Stimulated activated memory B cell treated with anti-CD40 and anti-IgM and Interleukin-4, amounts not matched to agents 10 μg/mL and 1 μg/mL and 100 μg/mL, for 72 hours (primary cell): ENCODE results near the gene EGFR.

Experiments used
- ATAC-seq: fragments of 150-1000 bp; cut with Tn5 transposase; 2 replicates; pipeline ENCODE4 v1.10.0; 2021
- H3K27ac Mint-ChIP-seq: one replicate; pipeline ENCODE4 v1.8.0; 2022; ENCODE audit warnings: mild to moderate bottlenecking, mixed read lengths
- H3K27me3 Mint-ChIP-seq: one replicate; pipeline ENCODE4 v1.8.0; 2022; ENCODE audit warnings: mixed read lengths
- H3K36me3 Mint-ChIP-seq: one replicate; pipeline ENCODE4 v1.8.0; 2022; ENCODE audit warnings: mixed read lengths
- H3K4me1 Mint-ChIP-seq: one replicate; pipeline ENCODE4 v1.8.0; 2022; ENCODE audit warnings: mixed read lengths
- H3K4me3 Mint-ChIP-seq: one replicate; pipeline ENCODE4 v1.8.0; 2022; ENCODE audit warnings: mild to moderate bottlenecking, moderate library complexity, mixed read lengths
- H3K9me3 Mint-ChIP-seq: one replicate; pipeline ENCODE4 v1.8.0; 2022; ENCODE audit warnings: mixed read lengths

The EGFR gene

GRCh38 chr7:55059021-55059420, 40.2 kb downstream of the EGFR start:
- H3K4me3 Mint-ChIP-seq, result no peak overlapping the region
- H3K9me3 Mint-ChIP-seq, result peaks cover 3% of the 10 kb centered on the region
- no peaks in the 10 kb centered on the region for H3K4me1 Mint-ChIP-seq
- H3K27ac Mint-ChIP-seq, result no peak overlapping the region
- peaks cover 39% of the 10 kb centered on the region for H3K27me3 Mint-ChIP-seq
- ATAC-seq, result no peak
- no peaks in the 10 kb centered on the region for H3K36me3 Mint-ChIP-seq

- Mint-ChIP-seq H3K4me1 (peaks cover 4% of the 10 kb centered on the region), H3K27ac (no peak overlapping the region), H3K4me3 (no peak overlapping the region), H3K27me3 (peaks cover 28% of the 10 kb centered on the region), H3K36me3 (no peaks in the 10 kb centered on the region), H3K9me3 (peaks cover 3% of the 10 kb centered on the region)
- ATAC-seq, result no peak
Observed at GRCh38 chr7:55060085-55060484, 41.3 kb downstream of the EGFR start.

- peaks cover 8% of the 10 kb centered on the region for H3K4me1 Mint-ChIP-seq
- no peak for ATAC-seq
- H3K36me3 Mint-ChIP-seq, result no peaks in the 10 kb centered on the region
- peaks cover 3% of the 10 kb centered on the region for H3K9me3 Mint-ChIP-seq
- H3K27me3 Mint-ChIP-seq, result peaks cover 25% of the 10 kb centered on the region
- H3K27ac Mint-ChIP-seq, result no peak overlapping the region
- H3K4me3 Mint-ChIP-seq, result no peak overlapping the region
Observed at GRCh38 chr7:55060636-55061022, 41.8 kb downstream of the EGFR start.

GRCh38 chr7:55061726-55062499, 43.1 kb downstream of the EGFR start:
- peaks cover 37% of the 10 kb centered on the region for H3K27me3 Mint-ChIP-seq
- H3K9me3 Mint-ChIP-seq, result peaks cover 3% of the 10 kb centered on the region
- no peak overlapping the region for H3K27ac Mint-ChIP-seq
- ATAC-seq, result no peak
- H3K4me3 Mint-ChIP-seq, result no peak overlapping the region
- H3K36me3 Mint-ChIP-seq, result no peaks in the 10 kb centered on the region
- H3K4me1 Mint-ChIP-seq, result peaks cover 17% of the 10 kb centered on the region

GRCh38 chr7:55063061-55063460, 44.2 kb downstream of the EGFR start:
- Mint-ChIP-seq H3K4me1 (peaks cover 19% of the 10 kb centered on the region), H3K9me3 (peaks cover 3% of the 10 kb centered on the region), H3K4me3 (no peak overlapping the region), H3K27ac (no peak overlapping the region), H3K27me3 (peaks cover 42% of the 10 kb centered on the region), H3K36me3 (no peaks in the 10 kb centered on the region)
- no peak for ATAC-seq

GRCh38 chr7:55063633-55064032, 44.8 kb downstream of the EGFR start:
- H3K27ac Mint-ChIP-seq, result no peak overlapping the region

GRCh38 chr7:55065079-55065478, 46.3 kb downstream of the EGFR start:
- peaks cover 19% of the 10 kb centered on the region for H3K4me1 Mint-ChIP-seq
- no peak overlapping the region for H3K4me3 Mint-ChIP-seq
- no peaks in the 10 kb centered on the region for H3K36me3 Mint-ChIP-seq
- H3K9me3 Mint-ChIP-seq, result no peaks in the 10 kb centered on the region
- H3K27ac Mint-ChIP-seq, result no peak overlapping the region
- no peak for ATAC-seq
- H3K27me3 Mint-ChIP-seq, result peaks cover 61% of the 10 kb centered on the region

More at GRCh38 chr7:55063633-55064032, 44.8 kb downstream of the EGFR start:
- H3K9me3 Mint-ChIP-seq, result no peaks in the 10 kb centered on the region
- H3K4me3 Mint-ChIP-seq, result no peak overlapping the region
- H3K36me3 Mint-ChIP-seq, result no peaks in the 10 kb centered on the region
- ATAC-seq, result no peak
- peaks cover 47% of the 10 kb centered on the region for H3K27me3 Mint-ChIP-seq
- H3K4me1 Mint-ChIP-seq, result peaks cover 19% of the 10 kb centered on the region

GRCh38 chr7:55065511-55066229, 46.9 kb downstream of the EGFR start:
- Mint-ChIP-seq H3K36me3 (no peaks in the 10 kb centered on the region), H3K4me1 (peaks cover 19% of the 10 kb centered on the region), H3K27me3 (peaks cover 67% of the 10 kb centered on the region), H3K4me3 (no peak overlapping the region), H3K9me3 (no peaks in the 10 kb centered on the region), H3K27ac (no peak overlapping the region)
- no peak for ATAC-seq

GRCh38 chr7:55066524-55066923, 47.7 kb downstream of the EGFR start:
- H3K36me3 Mint-ChIP-seq, result no peaks in the 10 kb centered on the region
- peaks cover 74% of the 10 kb centered on the region for H3K27me3 Mint-ChIP-seq
- H3K4me1 Mint-ChIP-seq, result peaks cover 19% of the 10 kb centered on the region
- H3K9me3 Mint-ChIP-seq, result no peaks in the 10 kb centered on the region
- no peak overlapping the region for H3K4me3 Mint-ChIP-seq
- no peak overlapping the region for H3K27ac Mint-ChIP-seq
- no peak for ATAC-seq

- H3K4me3 Mint-ChIP-seq, result no peak overlapping the region
- H3K27ac Mint-ChIP-seq, result no peak overlapping the region
- no peaks in the 10 kb centered on the region for H3K9me3 Mint-ChIP-seq
- H3K27me3 Mint-ChIP-seq, result peaks cover 70% of the 10 kb centered on the region
- ATAC-seq, result no peak
- no peaks in the 10 kb centered on the region for H3K36me3 Mint-ChIP-seq
- peaks cover 19% of the 10 kb centered on the region for H3K4me1 Mint-ChIP-seq
Observed at GRCh38 chr7:55066938-55067337, 48.1 kb downstream of the EGFR start.

GRCh38 chr7:55067748-55068147, 48.9 kb downstream of the EGFR start:
- no peak overlapping the region for H3K27ac Mint-ChIP-seq
- H3K4me3 Mint-ChIP-seq, result no peak overlapping the region
- H3K36me3 Mint-ChIP-seq, result no peaks in the 10 kb centered on the region
- H3K9me3 Mint-ChIP-seq, result no peaks in the 10 kb centered on the region
- ATAC-seq, result no peak
- peaks cover 21% of the 10 kb centered on the region for H3K4me1 Mint-ChIP-seq
- H3K27me3 Mint-ChIP-seq, result peaks cover 62% of the 10 kb centered on the region

GRCh38 chr7:55069271-55069792, 50.5 kb downstream of the EGFR start:
- H3K27ac Mint-ChIP-seq, result no peak overlapping the region
- peaks cover 37% of the 10 kb centered on the region for H3K4me1 Mint-ChIP-seq
- H3K27me3 Mint-ChIP-seq, result peaks cover 50% of the 10 kb centered on the region
- no peaks in the 10 kb centered on the region for H3K36me3 Mint-ChIP-seq
- no peak for ATAC-seq
- no peak overlapping the region for H3K4me3 Mint-ChIP-seq
- peaks cover 3% of the 10 kb centered on the region for H3K9me3 Mint-ChIP-seq

GRCh38 chr7:55070271-55070743, 51.5 kb downstream of the EGFR start:
- H3K36me3 Mint-ChIP-seq, result no peaks in the 10 kb centered on the region
- H3K27me3 Mint-ChIP-seq, result peaks cover 50% of the 10 kb centered on the region
- ATAC-seq, result no peak
- no peak overlapping the region for H3K4me3 Mint-ChIP-seq
- H3K27ac Mint-ChIP-seq, result no peak overlapping the region
- H3K4me1 Mint-ChIP-seq, result peaks cover 30% of the 10 kb centered on the region
- H3K9me3 Mint-ChIP-seq, result peaks cover 3% of the 10 kb centered on the region

GRCh38 chr7:55070854-55071253, 52.0 kb downstream of the EGFR start:
- peaks cover 26% of the 10 kb centered on the region for H3K4me1 Mint-ChIP-seq
- H3K27me3 Mint-ChIP-seq, result peaks cover 49% of the 10 kb centered on the region
- no peak for ATAC-seq
- peaks cover 3% of the 10 kb centered on the region for H3K9me3 Mint-ChIP-seq
- H3K27ac Mint-ChIP-seq, result no peak overlapping the region
- no peaks in the 10 kb centered on the region for H3K36me3 Mint-ChIP-seq
- H3K4me3 Mint-ChIP-seq, result no peak overlapping the region

GRCh38 chr7:55071411-55072175, 52.8 kb downstream of the EGFR start:
- Mint-ChIP-seq H3K36me3 (no peaks in the 10 kb centered on the region), H3K9me3 (peaks cover 3% of the 10 kb centered on the region), H3K27ac (no peak overlapping the region), H3K4me1 (peaks cover 23% of the 10 kb centered on the region), H3K4me3 (no peak overlapping the region), H3K27me3 (peaks cover 42% of the 10 kb centered on the region)
- no peak for ATAC-seq
